ENCODE results near the gene YPEL1. TPM values are rescaled to one million over a fixed set of nuclear protein-coding genes. Genes with fewer than 3 reads are reported as not detected.

YPEL1 gene
- total RNA-seq, 1 experiment from 2014 or later = 0.07 TPM

GRCh38 chr22:21650823-21651520 lies 84.6 kb downstream of the YPEL1 start:
- Mint-ChIP-seq H3K27me3 (ENCODE audit: insufficient read depth, unreplicated experiment) (no peaks in the 10 kb centered on the region), H3K9me3 (ENCODE audit: unreplicated experiment) (no peaks in the 10 kb centered on the region), H3K27ac (ENCODE audit: low read depth, unreplicated experiment) (no peak overlapping the region), H3K36me3 (ENCODE audit: insufficient read depth, unreplicated experiment) (peaks cover 23% of the 10 kb centered on the region), H3K4me1 (ENCODE audit: insufficient read depth, unreplicated experiment) (no peaks in the 10 kb centered on the region), H3K4me3 (ENCODE audit: unreplicated experiment) (peak overlapping the region; percentile 85)
- ChIA-PET CTCF (interaction anchor here (0.6 kb wide), 1 partner anchor 19 kb away, joined by 3 read pairs; no protein-coding TSS in a partner anchor), POLR2A (interaction anchor here (0.6 to 3.3 kb wide), 3 partner anchors 9 to 224 kb away, joined by 3 to 23 read pairs (median 7); partner anchors contain the start of genes PPIL2 and SDF2L1)
- no peak for TF ChIP-seq CTCF (IDR thresholded peaks at IDR 0.05; ENCODE audit: unreplicated experiment)
- intact Hi-C loops (cut with micrococcal nuclease) = no loop called here
- BruUV-seq (replicated peaks) = no TSS peak
- DNase-seq (ENCODE audit: unreplicated experiment) = no peak

- Mint-ChIP-seq H3K4me3 (ENCODE audit: unreplicated experiment) (peak overlapping the region; percentile 4), H3K4me1 (ENCODE audit: insufficient read depth, unreplicated experiment) (no peaks in the 10 kb centered on the region), H3K9me3 (ENCODE audit: unreplicated experiment) (no peaks in the 10 kb centered on the region), H3K27me3 (ENCODE audit: insufficient read depth, unreplicated experiment) (no peaks in the 10 kb centered on the region), H3K27ac (ENCODE audit: low read depth, unreplicated experiment) (no peak overlapping the region), H3K36me3 (ENCODE audit: insufficient read depth, unreplicated experiment) (peaks cover 30% of the 10 kb centered on the region)
- intact Hi-C loops (cut with micrococcal nuclease) = no loop called here
- ChIA-PET POLR2A (interaction anchor here (0.6 kb wide), 1 partner anchor 225 kb away, joined by 3 read pairs; no protein-coding TSS in a partner anchor), CTCF (interaction anchor here (0.6 kb wide), 1 partner anchor 19 kb away, joined by 3 read pairs; no protein-coding TSS in a partner anchor)
- TF ChIP-seq CTCF (IDR thresholded peaks at IDR 0.05; ENCODE audit: unreplicated experiment) = no peak
- DNase-seq (ENCODE audit: unreplicated experiment) = no peak
- BruUV-seq (replicated peaks) = no TSS peak
These were observed 85.3 kb downstream of the YPEL1 start for GRCh38 chr22:21650280-21650679.

Small RNA genes lying within 50 kb of the gene (microRNA-seq; reads per million reads assigned to microRNA genes)
- gene MIR130B (1,272 reads per million, percentile 88 among the genes with 10 or more reads in this experiment), gene MIR301B (10.6 reads per million, percentile 51 among the genes with 10 or more reads in this experiment)

Other genes starting within 250 kb of the YPEL1 start
- gene RIMBP3C, start 184.3 kb downstream of the YPEL1 start, total RNA-seq (2022) = 0.14 and 0.20 TPM in 2 replicates
- gene UBE2L3, start 168.1 kb downstream of the YPEL1 start, total RNA-seq (2022) = 44.2 and 49.0 TPM in 2 replicates
- 58.6 and 83.5 TPM in 2 replicates for gene YDJC, start 105.8 kb downstream of the YPEL1 start, total RNA-seq (2022)
- gene CCDC116, start 103.0 kb downstream of the YPEL1 start, total RNA-seq (2022) = 0.21 TPM in 1 of 2 replicates, not detected in the other
- 91.5 and 123 TPM in 2 replicates for gene SDF2L1, start 93.5 kb downstream of the YPEL1 start, total RNA-seq (2022)
- 34.4 and 41.3 TPM in 2 replicates for gene PPIL2, start 69.8 kb downstream of the YPEL1 start, total RNA-seq (2022)
- gene MAPK1, start 131.9 kb upstream of the YPEL1 start, total RNA-seq (2022) = 123 and 145 TPM in 2 replicates
- gene PPM1F, start 217.1 kb upstream of the YPEL1 start, total RNA-seq (2022) = 32.2 and 32.6 TPM in 2 replicates
- 29.3 and 37.0 TPM in 2 replicates for gene TOP3B, start 247.0 kb upstream of the YPEL1 start, total RNA-seq (2022)

Data from MCF 10A (cell line).